Sigmoid colon (tissue), 7 donors: ENCODE measurements around the gene AFAP1. TPM values are rescaled to one million over a fixed set of nuclear protein-coding genes. Genes with fewer than 3 reads are reported as not detected.

Experiments
- DNase-seq: peaks from one replicate; pipeline ENCODE4 v3.0.0-alpha.2; 2019
- H3K27ac ChIP-seq, 4 donors: fragments of 200-600 bp; sonication (generic); one replicate each; pipeline ENCODE4 v1.5.1; 2016 to 2019; ENCODE audit warnings: mild to moderate bottlenecking in 1 of 4
- H3K27me3 ChIP-seq, 3 donors: fragments of 200-600 bp; sonication (generic); one replicate each; pipeline ENCODE4 v1.5.1; 2019; ENCODE audit warnings: mild to moderate bottlenecking in 1 of 3
- H3K36me3 ChIP-seq, 4 donors: fragments of 200-600 bp; sonication (generic); one replicate each; pipeline ENCODE4 v1.5.1; 2016 to 2019
- H3K4me1 ChIP-seq, 4 donors: fragments of 200-600 bp; sonication (generic); one replicate each; pipeline ENCODE4 v1.5.1; 2017 to 2019
- H3K4me3 ChIP-seq, 4 donors: fragments of 200-600 bp; sonication (generic); one replicate each; pipeline ENCODE4 v1.5.1; 2017 to 2019; ENCODE audit warnings: mild to moderate bottlenecking in 2 of 4, moderate library complexity in 1 of 4
- H3K9me3 ChIP-seq, 4 donors: fragments of 200-600 bp in 3 of 4; sonication (generic) in 3 of 4; one replicate each; pipeline versions ENCODE4 v1.5.1 to v1.6.1; 2013 to 2019
- CTCF ChIP-seq, 4 experiments: fragments of 450-650 bp in 3 of 4; fragments of 200-600 bp in 1 of 4; IDR thresholded peaks; one replicate each; pipeline ENCODE4 v1.5.1; 2016 to 2019; ENCODE audit warnings: antibody characterized with exemption in 4 of 4, mild to moderate bottlenecking in 3 of 4, moderate library complexity in 2 of 4
- EP300 ChIP-seq, 4 donors: sonication (generic); formaldehyde crosslinking; IDR thresholded peaks; one replicate each; pipeline ENCODE4 v1.6.1; 2017; ENCODE audit warnings: antibody characterized with exemption in 4 of 4
- POLR2A ChIP-seq, 2 donors: fragments of 450-650 bp; IDR thresholded peaks; one replicate each; pipeline ENCODE4 v1.6.1; 2016; ENCODE audit warnings: antibody characterized with exemption in 2 of 2, mild to moderate bottlenecking in 2 of 2, moderate library complexity in 2 of 2
- POLR2AphosphoS5 ChIP-seq, 4 donors: sonication (generic); formaldehyde crosslinking; IDR thresholded peaks; one replicate each; pipeline ENCODE4 v1.6.1; 2017; ENCODE audit warnings: antibody characterized with exemption in 4 of 4
- WGBS, 2 donors: extraction: QIAGEN DNeasy Blood & Tissue Kit; methylation state at CpG; one replicate each; pipeline ENCODE4 v1.1.7; 2013; 5-methylcytosine and 5-hydroxymethylcytosine counted together
- intact Hi-C: fragments of 100-400 bp; cut with DNase I; formaldehyde crosslinking; loops from one replicate; pipeline ENCODE4 v1.15.1; 2023
- polyA plus RNA-seq, 3 donors: library from polyadenylated mRNA; stranded (reverse); fragments of 200-250 nt; gene quantifications; one replicate each; pipeline ENCODE4 v1.2.3, GENCODE V29; 2013
- total RNA-seq, 4 donors: library from RNA; depleted of rRNA; stranded (reverse); fragments of >200 nt; gene quantifications; one replicate each; pipeline ENCODE4 v1.1.0, GENCODE V29; 2016
- donor health status: healthy with polysubstance abuse.
- donor health status: Bipolar disorder and iron deficiency.
- donor health status: healthy.

The AFAP1 gene
- total and polyA plus RNA-seq, 7 donors, result 7.6 to 51.3 (median 24.0) TPM

- H3K4me3 ChIP-seq, result no peak overlapping the region
- H3K9me3 ChIP-seq, result no peaks in the 10 kb centered on the region
- H3K36me3 ChIP-seq, result peaks cover 0 to 29% (median 5%) of the 10 kb centered on the region in 4 donors
- intact Hi-C loops, result no loop called here
- H3K27ac ChIP-seq, result peak overlapping the region; percentile 63 to 81 (median 72)
- DNase-seq, result peak; percentile 19
- 73 to 87% methylated on average over 2 of the region's 2 CpGs for WGBS, 2 donors
- H3K4me1 ChIP-seq, result peaks cover 0 to 35% (median 31%) of the 10 kb centered on the region in 4 donors
- no peak for TF ChIP-seq CTCF (IDR thresholded peaks at IDR 0.05)
- TF ChIP-seq POLR2A (IDR thresholded peaks at IDR 0.05), result no peak
- no peak for TF ChIP-seq POLR2AphosphoS5 (IDR thresholded peaks at IDR 0.05)
- no peak for TF ChIP-seq EP300 (IDR thresholded peaks at IDR 0.05)
- no peaks in the 10 kb centered on the region for H3K27me3 ChIP-seq
These were observed 108.9 kb downstream of the AFAP1 start for GRCh38 chr4:7830747-7831146.

- Histone ChIP-seq H3K4me3 (no peak overlapping the region), H3K9me3 (no peaks in the 10 kb centered on the region), H3K36me3 (peaks cover 0 to 29% (median 5%) of the 10 kb centered on the region in 4 donors), H3K27me3 (no peaks in the 10 kb centered on the region), H3K4me1 (peaks cover 0 to 39% (median 35%) of the 10 kb centered on the region in 4 donors), H3K27ac (peak overlapping the region; percentile 63 to 81 (median 76))
- DNase-seq, result peak; percentile 53
- TF ChIP-seq CTCF (IDR thresholded peaks at IDR 0.05) (no peak), POLR2AphosphoS5 (IDR thresholded peaks at IDR 0.05) (peak in 1 of 4 donors; percentile 59)
- intact Hi-C loops, result no loop called here
- WGBS, 2 donors, result 19 to 64% methylated on average over 10 of the region's 10 CpGs
These were observed 109.7 kb downstream of the AFAP1 start for GRCh38 chr4:7829652-7830580.

GRCh38 chr4:7828793-7829301 is 110.8 kb downstream of the AFAP1 start:
- peaks cover 0 to 49% (median 45%) of the 10 kb centered on the region in 4 donors for H3K4me1 ChIP-seq
- no peak for TF ChIP-seq CTCF (IDR thresholded peaks at IDR 0.05)
- peak in 1 of 4 donors; percentile 16 for TF ChIP-seq POLR2AphosphoS5 (IDR thresholded peaks at IDR 0.05)
- no peak for TF ChIP-seq POLR2A (IDR thresholded peaks at IDR 0.05)
- no peak for TF ChIP-seq EP300 (IDR thresholded peaks at IDR 0.05)
- H3K27me3 ChIP-seq, result no peaks in the 10 kb centered on the region
- intact Hi-C loops, result no loop called here
- WGBS, 2 donors, result 69 to 82% methylated on average over 6 of the region's 6 CpGs
- H3K36me3 ChIP-seq, result peaks cover 0 to 22% (median 2%) of the 10 kb centered on the region in 4 donors
- H3K27ac ChIP-seq, result peak overlapping the region; percentile 63 to 81 (median 76)
- no peaks in the 10 kb centered on the region for H3K9me3 ChIP-seq
- peak; percentile 54 for DNase-seq
- no peak overlapping the region for H3K4me3 ChIP-seq

- Histone ChIP-seq H3K4me1 (peaks cover 0 to 56% (median 52%) of the 10 kb centered on the region in 4 donors), H3K9me3 (no peaks in the 10 kb centered on the region), H3K27ac (peak overlapping the region; percentile 63 to 81 (median 76)), H3K27me3 (no peaks in the 10 kb centered on the region), H3K4me3 (no peak overlapping the region), H3K36me3 (peaks cover 0 to 22% (median 2%) of the 10 kb centered on the region in 4 donors)
- DNase-seq, result peak; percentile 92
- 51 to 75% methylated on average over 13 of the region's 13 CpGs for WGBS, 2 donors
- peak in 3 of 4 donors; percentile 43 to 66 (median 46) for TF ChIP-seq POLR2AphosphoS5 (IDR thresholded peaks at IDR 0.05)
- TF ChIP-seq EP300 (IDR thresholded peaks at IDR 0.05), result no peak
- no peak for TF ChIP-seq POLR2A (IDR thresholded peaks at IDR 0.05)
- TF ChIP-seq CTCF (IDR thresholded peaks at IDR 0.05), result no peak
- intact Hi-C loops, result no loop called here
These were observed 111.5 kb downstream of the AFAP1 start for GRCh38 chr4:7828011-7828720.
